Measurements from ENCODE around the gene ARPC1A. TPM values are rescaled to one million over a fixed set of nuclear protein-coding genes. Genes with fewer than 3 reads are reported as not detected.
A peak's percentile ranks its signal among the peaks of the same experiment; 100 is the strongest.

The ARPC1A gene
- total RNA-seq, 4 donors from 2014 or later = 37.0 to 58.8 (median 44.1) TPM

DNA sequence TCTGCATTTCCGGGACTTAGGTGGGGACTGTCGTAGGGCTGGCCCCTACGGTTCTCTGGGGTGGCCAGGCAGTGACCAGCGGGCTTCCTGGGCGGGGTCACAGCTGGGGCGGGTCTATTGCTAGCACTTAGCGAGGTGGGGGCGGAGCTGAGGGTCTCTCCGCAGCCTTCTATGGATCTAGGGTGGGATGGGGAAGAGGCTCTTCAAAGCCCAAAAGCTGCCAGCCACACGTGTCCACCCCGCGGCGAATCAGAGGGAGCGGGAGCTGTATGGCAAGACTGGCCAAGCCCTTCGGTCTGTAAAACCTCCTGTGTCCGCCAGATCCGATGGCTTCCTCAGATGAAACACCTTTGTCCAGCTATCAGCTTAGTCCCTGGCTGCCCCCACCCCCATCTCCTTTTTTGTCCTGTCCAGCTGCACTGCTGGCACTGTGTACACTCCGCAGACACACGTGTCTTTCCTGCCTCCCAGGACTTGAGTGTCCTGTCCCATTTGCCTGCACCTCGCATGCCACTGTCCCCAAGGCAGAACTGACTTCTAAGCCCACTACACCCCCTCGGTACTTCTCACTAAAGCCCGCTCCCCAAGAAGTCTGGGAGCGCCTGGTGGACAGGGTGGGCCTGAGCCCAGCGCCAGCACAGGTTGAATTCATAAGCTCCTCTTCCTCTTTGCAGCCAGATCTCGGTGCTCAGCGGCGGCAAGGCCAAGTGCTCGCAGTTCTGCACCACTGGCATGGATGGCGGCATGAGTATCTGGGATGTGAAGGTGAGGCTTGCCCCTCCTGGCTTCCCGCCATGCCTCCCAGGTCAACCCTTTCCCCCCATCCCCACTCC is 67.9 kb downstream of the ARPC1A start:
- in situ Hi-C loops (cut with MboI; ENCODE audit: low sequenced_read_pairs in 4 of 4) (no loop called here), intact Hi-C loops (cut with DNase I; ENCODE audit: low total_unique reads) (loop anchor here (1.0 kb wide), 1 partner anchor 15 kb away; the partner anchor contains the start of genes BUD31 and PDAP1)
- no peaks in the 10 kb centered on the region for H3K27me3 ChIP-seq
- peaks cover 6 to 18% of the 10 kb centered on the region in 2 donors for H3K4me1 ChIP-seq
- H3K27ac ChIP-seq = peak overlapping the region; percentile 44 to 67 (median 62)
- ATAC-seq (peak; percentile 17 to 26), DNase-seq (no peak)
- TF ChIP-seq, protein P1, sequence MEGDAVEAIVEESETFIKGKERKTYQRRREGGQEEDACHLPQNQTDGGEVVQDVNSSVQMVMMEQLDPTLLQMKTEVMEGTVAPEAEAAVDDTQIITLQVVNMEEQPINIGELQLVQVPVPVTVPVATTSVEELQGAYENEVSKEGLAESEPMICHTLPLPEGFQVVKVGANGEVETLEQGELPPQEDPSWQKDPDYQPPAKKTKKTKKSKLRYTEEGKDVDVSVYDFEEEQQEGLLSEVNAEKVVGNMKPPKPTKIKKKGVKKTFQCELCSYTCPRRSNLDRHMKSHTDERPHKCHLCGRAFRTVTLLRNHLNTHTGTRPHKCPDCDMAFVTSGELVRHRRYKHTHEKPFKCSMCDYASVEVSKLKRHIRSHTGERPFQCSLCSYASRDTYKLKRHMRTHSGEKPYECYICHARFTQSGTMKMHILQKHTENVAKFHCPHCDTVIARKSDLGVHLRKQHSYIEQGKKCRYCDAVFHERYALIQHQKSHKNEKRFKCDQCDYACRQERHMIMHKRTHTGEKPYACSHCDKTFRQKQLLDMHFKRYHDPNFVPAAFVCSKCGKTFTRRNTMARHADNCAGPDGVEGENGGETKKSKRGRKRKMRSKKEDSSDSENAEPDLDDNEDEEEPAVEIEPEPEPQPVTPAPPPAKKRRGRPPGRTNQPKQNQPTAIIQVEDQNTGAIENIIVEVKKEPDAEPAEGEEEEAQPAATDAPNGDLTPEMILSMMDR (IDR thresholded peaks at IDR 0.05 in 4 of 5, conservative IDR thresholded peaks at IDR 0.05 in 1 of 5) = no peak
- TF ChIP-seq POLR2A (IDR thresholded peaks at IDR 0.05) = no peak
- H3K9me3 ChIP-seq = no peaks in the 10 kb centered on the region
- peak overlapping the region; percentile 62 to 89 (median 70) for H3K4me3 ChIP-seq
- H3K36me3 ChIP-seq = peaks cover 0 to 36% of the 10 kb centered on the region in 2 donors

DNA sequence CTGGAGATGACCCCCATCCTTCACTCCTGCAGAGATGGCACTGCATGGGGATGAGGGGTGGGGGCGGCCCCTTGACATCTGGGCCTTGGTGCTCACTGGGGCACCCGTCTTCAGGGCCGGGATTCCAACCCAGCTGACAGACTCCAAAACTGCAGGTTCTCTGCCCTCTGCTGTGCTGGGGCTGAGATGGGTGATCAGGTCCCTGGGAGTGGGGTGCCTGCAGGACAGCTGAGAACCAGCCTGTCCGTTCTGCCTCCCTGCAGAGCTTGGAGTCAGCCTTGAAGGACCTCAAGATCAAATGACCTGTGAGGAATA is 68.4 kb downstream of the ARPC1A start:
- H3K4me3 ChIP-seq = no peak overlapping the region
- in situ Hi-C loops (cut with MboI; ENCODE audit: low sequenced_read_pairs in 4 of 4) = no loop called here
- DNase-seq = no peak
- no peak for TF ChIP-seq POLR2A (IDR thresholded peaks at IDR 0.05)
- TF ChIP-seq, protein P1 (IDR thresholded peaks at IDR 0.05 in 4 of 5, conservative IDR thresholded peaks at IDR 0.05 in 1 of 5) = no peak
- ATAC-seq = no peak
- H3K9me3 ChIP-seq = no peaks in the 10 kb centered on the region
- H3K27me3 ChIP-seq = no peaks in the 10 kb centered on the region
- intact Hi-C loops (cut with DNase I; ENCODE audit: low total_unique reads) = no loop called here
- peaks cover 0 to 36% of the 10 kb centered on the region in 2 donors for H3K36me3 ChIP-seq
- H3K27ac ChIP-seq = no peak overlapping the region
- peaks cover 6 to 18% of the 10 kb centered on the region in 2 donors for H3K4me1 ChIP-seq

DNA sequence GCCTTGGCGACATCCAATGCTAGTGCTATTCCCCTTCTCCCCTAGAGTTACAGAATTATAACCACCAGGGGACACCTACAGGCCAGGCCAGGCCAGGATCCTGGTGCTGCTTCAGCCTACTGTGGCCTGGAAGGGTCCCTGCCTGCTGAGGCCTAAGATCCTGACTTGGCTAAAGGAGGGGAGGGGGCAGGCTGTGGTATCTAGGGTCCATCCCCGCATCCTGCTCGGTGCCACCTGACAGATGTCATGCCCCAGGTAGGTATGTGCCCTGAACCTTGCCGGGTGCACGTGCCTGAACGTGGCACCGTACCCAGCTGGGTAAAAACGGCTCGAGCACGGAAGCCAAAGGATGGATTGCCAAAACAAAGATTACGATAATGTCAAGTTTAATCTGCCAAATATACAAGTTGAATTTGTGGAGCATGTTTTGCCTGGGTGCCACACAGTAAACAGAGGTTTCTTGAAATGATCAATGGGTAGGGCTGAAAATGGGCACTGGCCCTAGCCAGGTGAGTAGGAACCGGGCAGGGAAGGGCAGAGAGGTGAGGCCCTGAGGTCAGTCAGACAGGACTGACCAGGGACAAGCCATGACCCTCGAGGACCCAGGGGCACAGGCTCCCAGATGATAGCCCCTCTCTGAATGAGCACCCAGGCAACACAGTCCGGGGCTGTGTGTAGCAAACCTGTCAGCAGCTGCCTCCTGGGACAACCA is 70.1 kb downstream of the ARPC1A start:
- Histone ChIP-seq H3K36me3 (peaks cover 0 to 52% of the 10 kb centered on the region in 2 donors), H3K27me3 (no peaks in the 10 kb centered on the region), H3K27ac (no peak overlapping the region), H3K9me3 (no peaks in the 10 kb centered on the region), H3K4me1 (peaks cover 6 to 24% of the 10 kb centered on the region in 2 donors), H3K4me3 (no peak overlapping the region)
- intact Hi-C loops (cut with DNase I; ENCODE audit: low total_unique reads) = no loop called here
- DNase-seq (no peak), ATAC-seq (no peak)
- TF ChIP-seq, protein P1 (IDR thresholded peaks at IDR 0.05 in 4 of 5, conservative IDR thresholded peaks at IDR 0.05 in 1 of 5) = no peak
- TF ChIP-seq POLR2A (IDR thresholded peaks at IDR 0.05) = no peak
- in situ Hi-C loops (cut with MboI; ENCODE audit: low sequenced_read_pairs in 4 of 4) = no loop called here

DNA sequence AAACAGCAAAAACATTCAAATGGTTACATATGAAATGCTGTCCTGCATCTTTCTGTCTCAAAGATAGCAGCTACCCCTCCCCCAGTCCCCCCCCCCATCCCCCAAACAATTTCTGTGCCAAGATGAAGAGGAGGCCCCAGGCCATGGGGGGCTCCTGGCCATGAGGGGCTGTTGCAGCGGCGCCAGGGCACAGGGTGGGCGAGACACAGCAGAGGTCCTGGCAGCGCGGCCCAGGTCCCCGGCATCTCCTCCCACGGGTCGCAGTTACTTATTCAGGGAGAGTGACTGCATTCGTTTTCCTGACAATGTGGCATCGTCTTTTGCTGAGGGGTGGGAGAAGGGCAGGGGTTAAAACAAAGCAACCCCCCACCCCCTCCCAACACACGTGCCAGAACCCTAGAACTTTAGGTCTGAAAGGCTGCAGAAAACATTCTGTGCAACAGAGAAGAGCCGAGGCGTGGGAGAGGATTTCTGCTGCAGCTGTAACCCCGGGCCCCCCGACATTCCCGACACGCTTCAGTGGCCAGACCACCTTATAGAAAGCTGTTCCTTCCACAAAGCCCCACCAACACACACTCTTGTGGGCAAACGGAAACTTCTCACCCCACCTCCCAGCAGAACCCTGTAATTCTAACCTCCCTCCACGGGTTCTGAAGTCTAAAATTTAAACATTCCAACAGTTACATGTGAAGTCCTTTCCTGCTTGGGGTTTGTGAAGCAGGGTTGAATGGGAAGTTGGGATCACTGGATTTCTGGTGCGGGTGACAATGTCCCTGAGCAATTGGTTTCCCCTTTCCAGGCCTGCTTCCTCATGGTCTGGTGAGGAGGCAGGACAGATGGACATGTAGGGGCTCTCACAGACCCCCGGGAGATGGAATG is 71.0 kb downstream of the ARPC1A start:
- TF ChIP-seq, protein P1 (IDR thresholded peaks at IDR 0.05 in 4 of 5, conservative IDR thresholded peaks at IDR 0.05 in 1 of 5) = no peak
- TF ChIP-seq POLR2A (IDR thresholded peaks at IDR 0.05) = no peak

More for the DNA sequence above, 71.0 kb downstream of the ARPC1A start:
- DNase-seq (no peak), ATAC-seq (no peak)
- in situ Hi-C loops (cut with MboI; ENCODE audit: low sequenced_read_pairs in 4 of 4) (no loop called here), intact Hi-C loops (cut with DNase I; ENCODE audit: low total_unique reads) (no loop called here)
- Histone ChIP-seq H3K27me3 (no peaks in the 10 kb centered on the region), H3K9me3 (no peaks in the 10 kb centered on the region), H3K27ac (no peak overlapping the region), H3K4me1 (peaks cover 6 to 24% of the 10 kb centered on the region in 2 donors), H3K36me3 (peaks cover 0 to 61% of the 10 kb centered on the region in 2 donors), H3K4me3 (no peak overlapping the region)

Measured in gastrocnemius medialis (tissue), 4 donors.